ENCODE results near the gene KCNQ1OT1.
A peak's percentile ranks its signal among the peaks of the same experiment; 100 is the strongest.

KCNQ1OT1 gene

DNA sequence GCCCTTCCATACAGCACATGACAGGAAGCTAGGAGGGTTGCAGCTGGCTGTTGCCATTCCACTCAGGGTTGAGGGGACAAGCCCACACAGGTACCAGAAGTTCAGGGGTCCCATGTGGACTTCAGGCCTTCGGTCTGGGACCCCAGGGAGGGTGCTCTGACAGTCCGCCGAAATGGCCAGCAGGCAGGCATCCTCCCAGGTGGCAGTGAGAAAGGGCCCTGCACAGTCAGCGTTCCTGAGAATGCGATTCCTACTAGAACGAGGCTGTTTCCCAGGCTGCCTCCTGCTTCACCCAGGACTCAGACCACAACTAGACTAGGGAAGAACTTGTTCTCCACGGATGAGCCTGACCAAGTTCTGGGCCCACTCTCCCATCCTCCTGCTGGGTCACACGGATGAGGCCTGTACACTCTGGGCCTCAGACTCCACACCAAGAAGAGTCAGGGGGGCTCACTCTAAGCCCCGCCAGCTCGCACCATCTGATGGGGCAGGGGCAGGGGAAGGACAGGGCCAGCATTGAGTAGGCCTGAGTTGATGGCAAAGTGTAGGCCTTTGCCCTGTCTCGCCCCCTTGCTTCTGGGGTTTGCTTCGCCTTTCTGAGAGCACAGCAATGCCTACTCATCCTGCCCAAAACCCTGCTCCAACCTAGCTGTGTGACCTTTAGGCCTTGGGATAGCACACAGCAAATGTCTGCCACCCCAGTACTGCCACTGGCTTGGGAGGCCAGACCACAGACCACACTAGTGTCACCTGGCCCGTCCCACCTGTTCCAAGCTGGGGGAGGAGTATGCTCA, 14.0 kb downstream of the KCNQ1OT1 start:
- no peak for DNase-seq

DNA sequence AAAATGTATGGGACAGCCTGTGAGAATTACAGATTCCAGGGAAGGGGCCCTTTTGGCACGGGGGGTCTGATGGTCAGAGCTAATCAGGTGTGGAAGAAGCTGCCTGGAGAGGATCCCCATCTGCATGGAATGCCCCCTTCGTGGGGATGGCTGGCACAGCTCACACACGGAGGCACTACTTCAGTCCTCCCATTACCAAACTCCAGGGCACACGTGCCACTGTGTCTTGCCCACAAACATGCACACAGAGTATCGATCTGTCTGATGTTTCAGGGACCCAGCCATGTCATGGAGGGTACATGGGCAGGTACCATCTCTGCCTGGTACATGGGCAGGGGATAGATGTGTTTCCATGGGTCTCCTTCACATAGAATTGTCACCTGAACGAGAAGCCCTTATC, 14.7 kb downstream of the KCNQ1OT1 start:
- no peak for DNase-seq

DNA sequence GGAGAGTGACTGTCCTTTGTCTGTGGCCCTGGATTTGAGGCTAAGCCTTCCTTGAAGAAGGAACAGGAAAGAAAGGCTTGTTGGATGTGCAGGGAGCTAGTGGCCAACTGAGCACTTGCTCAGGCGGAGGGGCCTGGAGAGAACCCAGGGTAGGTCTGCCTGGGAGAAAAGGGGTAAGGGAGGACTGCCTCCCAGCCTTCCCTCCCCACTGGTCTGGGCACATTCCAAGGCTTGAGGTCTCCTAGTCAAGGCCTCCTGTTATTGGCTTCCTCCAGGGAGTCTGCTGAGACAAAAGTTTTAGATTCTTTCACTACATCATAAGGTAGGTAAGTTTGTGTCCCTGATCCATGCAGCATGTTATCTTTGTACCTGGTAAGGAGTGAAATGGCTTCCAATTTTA, 15.2 kb downstream of the KCNQ1OT1 start:
- no peak for DNase-seq

DNA sequence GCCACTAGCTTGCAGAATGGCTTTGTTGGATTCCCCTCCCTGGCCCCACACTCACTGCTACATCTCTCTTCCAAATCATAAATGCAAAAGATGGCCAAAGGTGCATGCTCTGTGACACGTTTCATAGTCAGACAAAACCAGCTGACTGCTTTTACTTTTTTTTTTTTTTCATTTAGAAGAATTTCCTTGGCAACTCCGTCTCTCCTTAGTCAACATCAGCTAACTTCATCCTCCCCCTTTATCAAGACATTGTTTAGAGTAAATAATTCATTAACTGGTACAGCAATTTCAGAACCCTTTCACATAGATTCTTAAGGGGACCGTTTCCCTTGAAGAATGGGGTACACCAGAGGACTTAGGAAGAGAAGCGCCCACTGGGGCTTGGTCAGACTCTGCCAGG, 16.0 kb downstream of the KCNQ1OT1 start:
- DNase-seq, result no peak

DNA sequence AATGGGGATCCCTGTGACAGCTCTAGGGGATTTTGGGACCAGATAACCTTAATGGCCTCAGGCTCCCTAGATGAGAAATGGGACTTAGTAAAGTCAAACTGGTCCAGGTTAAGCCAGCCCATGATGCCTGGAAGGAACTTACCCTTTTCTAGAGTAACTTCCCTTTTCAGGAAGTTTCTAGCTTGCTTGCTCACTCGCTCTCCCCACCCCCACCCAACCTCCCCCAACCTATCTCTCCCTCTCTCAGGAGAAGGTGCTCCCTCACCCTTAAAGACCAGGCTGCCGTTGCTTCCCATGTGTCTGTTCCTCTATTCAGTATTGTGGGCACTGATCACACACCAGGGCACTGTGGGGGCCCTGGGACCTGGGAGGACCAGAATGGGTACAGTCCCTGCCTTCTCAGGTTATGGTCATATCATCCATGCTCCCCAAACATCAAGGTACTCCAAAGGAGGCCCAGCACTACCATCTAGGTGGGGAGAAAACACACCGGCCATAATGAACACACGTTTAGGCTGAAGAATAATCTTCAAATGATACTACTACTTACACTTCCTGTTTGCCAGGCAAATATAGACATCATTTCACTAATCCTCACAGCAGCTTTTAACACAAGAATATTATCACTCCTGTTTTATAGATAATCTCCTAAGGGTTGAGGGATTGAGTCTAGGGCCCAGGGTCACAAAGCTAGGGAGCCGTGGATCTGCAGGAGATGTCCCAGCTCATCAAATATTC, 18.2 kb downstream of the KCNQ1OT1 start:
- DNase-seq, result no peak

DNA sequence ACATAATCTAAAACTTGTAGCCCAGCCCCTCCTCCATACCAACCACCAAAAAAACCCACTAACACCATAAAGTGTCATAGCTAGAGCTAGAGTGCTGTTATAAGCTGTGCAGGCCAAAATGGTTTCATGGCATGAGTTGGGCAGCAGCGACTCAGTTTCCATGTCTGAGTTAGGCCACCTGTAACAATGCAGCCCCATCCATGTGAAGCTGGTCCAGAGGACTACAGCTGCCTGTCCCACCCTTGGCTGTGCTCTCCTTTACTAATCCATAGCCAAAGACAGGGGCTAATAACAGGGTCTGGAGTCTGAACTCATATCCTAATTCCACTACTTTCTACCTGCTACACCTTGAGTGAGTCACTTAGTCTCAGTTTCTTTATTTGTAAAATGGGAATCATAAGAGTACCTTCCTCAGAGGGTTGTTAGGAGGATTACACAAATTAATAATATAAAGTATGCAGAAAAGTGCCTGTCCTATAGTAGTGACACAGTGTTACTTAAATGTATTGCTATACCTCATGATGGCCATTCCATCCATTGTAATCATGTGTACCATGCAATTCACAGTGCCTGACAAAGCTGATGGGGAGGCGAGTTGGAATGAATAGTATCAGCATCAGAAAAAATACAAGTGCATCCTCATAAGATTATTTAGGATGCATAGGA, 20.6 kb downstream of the KCNQ1OT1 start:
- DNase-seq, result no peak

DNA sequence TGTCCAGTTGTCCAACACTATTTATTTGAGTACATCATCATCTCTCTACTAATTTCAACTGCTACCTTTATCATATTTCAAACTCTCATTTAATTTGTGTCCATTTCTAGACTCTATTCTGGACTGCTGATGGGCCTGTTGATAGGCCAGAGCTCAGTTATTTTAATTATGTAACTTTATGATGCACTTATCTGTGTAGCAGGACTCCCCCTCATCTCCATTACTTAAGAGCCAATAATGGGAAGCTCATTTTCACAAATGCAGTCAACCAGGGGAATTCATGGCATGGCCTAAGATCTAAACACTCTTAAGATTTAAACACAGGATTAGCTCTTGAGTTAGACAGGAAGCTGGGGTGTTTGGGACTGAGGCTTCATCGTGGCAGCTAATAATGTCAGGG, 21.4 kb downstream of the KCNQ1OT1 start:
- no peak for DNase-seq

DNA sequence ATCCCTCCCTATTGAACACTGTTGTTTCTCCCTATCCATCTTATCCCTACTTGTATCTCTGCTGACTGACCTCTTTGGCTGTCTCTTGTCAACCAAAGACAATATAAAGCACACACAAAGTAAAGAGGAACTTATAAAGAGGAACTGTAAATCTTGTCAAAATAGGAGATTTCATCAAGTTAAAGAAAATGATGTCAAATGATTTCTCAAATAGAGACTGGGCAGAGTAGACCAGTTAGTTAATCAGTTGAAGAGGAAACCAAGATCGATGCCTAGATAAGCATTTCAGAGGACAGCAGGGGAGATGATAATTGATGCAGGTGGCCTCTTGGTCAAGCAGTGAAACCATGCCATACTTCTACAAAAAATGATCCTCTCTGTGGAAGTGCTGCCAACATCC, 22.7 kb downstream of the KCNQ1OT1 start:
- no peak for DNase-seq

DNA sequence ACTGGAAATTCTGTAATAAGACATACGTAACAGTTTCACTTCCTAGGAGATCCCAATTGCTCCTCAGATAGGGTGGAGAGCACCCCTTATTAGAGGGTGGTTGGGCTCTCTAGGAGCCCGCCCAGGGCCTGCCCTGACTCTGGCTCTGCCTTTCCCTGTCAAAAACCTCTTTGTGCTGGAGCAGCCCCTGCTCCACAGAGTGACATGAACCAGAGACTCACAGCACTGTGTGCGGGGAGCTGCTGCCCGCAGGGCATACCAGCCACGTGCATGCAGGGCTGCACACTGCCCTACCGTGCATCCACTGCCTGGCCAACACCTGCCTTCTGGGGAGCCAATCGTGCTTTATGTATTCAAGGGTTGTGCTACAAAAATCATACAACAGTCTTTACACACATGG, 24.3 kb downstream of the KCNQ1OT1 start:
- DNase-seq, result peak; percentile 38

DNA sequence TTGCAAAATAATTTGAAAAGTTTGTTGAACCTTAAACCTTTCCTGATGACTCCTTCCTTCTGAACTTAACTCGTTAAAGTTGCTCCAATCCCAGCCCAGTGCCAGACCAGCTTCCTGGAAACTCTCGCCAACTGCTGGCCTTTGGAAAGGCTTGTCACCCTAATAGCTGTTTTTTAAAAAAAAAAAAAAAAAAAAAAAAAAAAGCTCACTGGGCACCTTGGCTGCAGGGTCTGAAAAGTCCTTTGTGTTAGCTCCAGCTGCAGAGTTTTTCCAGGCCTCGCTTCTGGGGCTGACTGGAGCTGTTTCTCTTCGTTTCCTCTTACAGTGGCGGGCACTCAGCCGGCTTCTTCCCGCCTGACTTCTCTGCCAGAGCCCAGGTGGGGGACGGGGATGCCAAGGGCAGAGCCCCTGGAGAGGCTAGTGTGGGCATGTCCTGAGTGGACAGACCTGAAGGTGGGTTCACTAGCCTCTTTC, 25.1 kb downstream of the KCNQ1OT1 start:
- DNase-seq, result peak; percentile 49

DNA sequence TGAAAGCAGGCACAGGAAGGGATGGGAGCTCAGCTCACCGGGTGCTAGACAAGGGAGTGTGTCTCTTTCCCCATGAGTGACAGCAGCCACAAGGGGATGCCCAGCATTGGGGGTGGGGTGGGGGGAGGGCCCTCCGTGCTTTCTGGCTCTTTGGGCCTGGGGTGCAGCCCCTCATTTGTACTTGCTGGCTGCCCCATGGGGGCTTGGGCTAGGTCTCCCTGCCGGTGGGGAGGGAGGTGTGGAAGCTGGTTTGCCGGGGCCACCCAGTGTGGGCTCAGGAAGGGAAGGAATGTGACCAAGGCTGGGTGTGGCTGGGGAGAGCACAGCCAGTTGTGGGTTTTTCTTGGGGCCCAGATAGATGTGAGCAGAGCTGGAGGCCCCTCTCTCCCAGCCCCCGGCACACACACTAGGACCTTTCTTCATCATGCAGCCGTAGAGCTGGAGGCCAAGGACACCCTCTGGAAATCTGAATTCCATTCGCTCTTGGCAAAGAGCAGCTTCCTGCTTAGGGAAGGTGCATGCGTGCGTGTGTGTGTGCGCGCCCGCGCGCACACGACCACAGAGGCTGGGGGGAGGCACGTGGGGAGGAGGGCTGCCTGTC, 25.8 kb downstream of the KCNQ1OT1 start:
- DNase-seq, result no peak

DNA sequence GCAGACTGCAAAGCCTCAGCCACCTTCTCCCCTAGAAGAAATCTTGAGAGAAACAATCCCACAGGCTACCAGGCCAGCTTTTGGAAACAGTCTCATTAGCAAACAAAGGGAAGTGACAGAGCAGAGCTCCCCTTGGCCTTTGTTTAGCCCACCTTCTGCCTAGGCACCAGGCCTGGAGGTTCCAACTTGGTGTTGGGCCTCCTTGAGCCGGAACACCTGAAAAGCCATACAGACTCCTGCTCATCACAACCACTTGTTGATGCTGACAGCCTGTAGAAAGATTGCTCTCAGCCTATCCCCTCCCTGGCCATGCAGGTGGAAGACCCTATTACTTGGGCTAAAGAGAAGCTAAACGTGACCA, 26.6 kb downstream of the KCNQ1OT1 start:
- no peak for DNase-seq

DNA sequence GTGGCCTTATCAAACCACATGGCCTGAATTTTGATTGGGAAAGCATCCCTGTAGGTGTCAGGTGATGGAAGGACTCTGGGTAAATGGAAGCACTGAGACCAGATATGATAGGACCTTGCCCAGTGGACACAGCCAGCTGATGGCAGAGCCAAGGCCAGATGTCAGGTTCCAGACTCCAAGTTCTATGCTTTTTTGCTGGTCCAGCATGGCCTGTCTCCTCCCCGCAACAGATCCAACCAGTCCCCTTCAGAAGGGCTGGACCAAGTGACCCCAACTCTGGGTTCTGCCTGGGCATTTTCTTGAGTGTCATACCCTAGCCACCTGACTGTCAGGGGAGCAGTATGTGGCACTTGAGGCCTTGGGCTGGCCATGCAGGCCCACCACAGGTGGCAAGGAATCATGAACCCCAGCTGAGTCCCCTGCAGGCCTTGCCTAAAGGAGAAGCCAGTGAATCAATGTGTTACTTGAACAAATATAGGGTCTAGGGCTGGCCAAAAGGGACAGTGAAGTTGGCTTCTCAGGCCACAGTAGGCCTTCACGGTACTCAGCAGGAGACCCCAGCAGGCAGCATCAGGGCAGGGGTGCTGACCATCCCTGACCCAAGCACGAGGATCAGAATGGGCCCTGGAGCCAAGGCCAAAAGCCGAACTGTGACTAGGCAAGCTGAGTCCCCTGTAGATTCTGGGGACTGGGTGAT, 27.1 kb downstream of the KCNQ1OT1 start:
- DNase-seq, result no peak

DNA sequence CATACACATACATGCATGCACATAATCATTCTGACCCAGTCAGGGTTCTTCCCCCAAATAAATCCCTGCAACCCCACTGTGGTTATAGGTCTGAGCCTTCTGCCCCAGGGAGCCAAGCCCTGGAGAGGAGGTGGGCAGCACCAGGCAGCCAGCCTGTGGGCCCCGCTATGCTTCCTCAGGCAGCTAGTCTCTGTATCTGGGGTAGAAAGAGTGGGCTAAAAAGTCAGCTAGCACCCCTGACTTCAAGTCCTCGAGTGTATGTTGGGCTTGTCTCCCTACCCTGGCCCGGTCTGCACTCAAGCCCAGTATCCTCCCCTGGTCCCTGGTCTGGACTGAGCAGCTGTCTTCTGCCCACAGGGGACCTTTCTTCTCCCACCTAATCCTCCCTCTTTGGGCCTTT, 28.0 kb downstream of the KCNQ1OT1 start:
- no peak for DNase-seq

DNA sequence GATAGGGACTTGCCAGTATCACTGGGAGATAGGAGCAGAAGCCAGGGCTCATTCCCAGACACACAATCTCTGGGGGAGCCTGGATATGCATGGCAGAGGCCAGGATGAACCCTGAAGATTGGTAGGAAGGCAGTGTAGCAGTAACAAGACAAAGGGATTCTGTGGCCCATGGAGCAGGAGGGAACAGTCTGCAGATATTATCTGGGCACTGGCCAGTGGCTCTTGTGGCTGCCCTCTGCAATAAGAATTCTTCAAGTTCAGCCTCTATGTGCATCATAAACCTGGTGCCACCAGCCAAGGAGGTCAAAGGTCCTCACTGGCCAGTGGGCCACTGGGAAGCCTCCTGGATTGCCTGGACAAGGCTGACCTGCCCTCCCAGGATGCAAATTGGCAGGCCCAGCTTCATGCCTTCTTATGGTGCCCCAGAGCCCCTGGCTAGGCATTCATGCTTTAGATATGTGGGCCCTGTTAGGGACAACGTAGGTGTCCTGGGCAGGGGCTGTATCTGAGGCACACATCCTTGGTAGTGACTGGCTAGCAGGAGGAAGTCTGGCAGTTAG, 29.2 kb downstream of the KCNQ1OT1 start:
- DNase-seq, result no peak

DNA sequence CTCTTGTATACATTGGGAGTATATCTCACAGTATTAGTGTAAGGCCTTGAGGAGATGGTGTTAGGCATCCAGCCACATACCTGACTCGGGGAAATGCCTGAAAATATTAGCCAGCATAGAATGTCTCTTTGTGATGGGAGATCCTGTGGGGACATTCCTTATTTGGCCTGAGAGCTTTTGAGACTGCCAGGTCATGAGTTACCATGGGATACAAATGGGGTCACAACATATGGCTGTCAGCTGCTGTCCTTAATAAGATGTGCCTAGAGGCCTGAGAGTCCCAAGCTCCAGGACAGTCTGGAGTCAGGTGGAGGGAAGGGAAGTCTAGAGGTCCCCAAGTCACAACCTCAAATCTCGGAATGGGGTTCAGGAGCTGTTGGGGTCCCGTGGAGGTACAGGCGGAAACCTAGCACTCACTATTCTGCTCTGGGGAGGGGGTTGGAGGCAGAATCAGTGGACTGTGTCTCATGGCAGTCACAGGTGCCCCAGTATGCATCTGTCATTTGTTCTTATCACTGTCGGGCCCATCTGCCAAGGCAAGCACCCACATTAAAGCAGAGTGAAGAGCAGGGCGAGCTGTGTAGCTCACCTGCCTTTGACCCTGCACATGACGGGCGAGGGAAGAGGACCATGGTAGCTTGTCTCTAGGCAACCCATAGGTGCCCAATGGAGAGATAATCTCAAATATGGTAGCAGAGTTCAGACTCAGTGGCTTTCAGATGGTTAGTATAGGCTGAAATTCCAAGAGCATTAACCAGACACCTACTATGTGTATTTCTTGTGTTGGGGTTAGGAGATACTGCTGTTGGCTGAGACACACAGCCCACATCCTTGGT, 29.9 kb downstream of the KCNQ1OT1 start:
- DNase-seq, result no peak

DNA sequence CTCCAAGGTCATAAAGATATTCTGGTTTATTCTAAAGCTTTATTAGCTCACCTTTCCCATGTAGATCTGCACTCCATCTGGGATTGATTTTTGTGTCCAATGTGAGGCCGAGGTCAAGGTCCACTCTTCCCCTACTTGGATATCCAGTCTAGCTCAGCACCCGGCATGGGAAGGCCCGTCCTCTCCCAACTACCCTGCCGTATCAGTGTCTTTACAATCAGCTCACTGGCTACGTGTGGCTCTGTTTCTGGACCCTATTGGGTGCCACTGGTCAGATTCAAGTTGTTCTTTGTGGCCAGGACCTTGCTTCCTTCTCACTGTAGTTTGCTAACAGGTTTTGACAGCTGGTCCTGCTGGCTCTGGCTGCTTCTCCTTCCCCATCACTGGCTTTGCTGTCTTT, 30.9 kb downstream of the KCNQ1OT1 start:
- DNase-seq, result no peak

DNA sequence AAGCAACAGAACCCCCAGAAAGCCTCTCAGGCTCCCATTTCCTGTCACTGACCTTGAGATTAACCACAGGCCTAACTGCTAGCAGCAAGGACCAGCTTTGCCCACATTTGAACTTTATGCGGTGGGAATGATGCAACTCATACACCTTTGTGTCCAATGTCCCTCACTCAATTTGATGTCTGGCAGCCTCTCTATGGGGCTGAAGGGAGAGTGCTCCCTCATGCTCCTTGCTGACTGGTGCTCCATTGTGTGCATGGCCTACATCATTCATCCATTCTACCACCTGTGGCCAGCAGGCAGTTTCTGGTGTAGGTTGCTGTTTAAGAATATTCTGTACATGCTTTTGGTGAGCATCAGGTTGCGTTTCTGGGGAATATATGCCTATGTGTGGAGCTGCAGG, 31.9 kb downstream of the KCNQ1OT1 start:
- DNase-seq, result no peak

DNA sequence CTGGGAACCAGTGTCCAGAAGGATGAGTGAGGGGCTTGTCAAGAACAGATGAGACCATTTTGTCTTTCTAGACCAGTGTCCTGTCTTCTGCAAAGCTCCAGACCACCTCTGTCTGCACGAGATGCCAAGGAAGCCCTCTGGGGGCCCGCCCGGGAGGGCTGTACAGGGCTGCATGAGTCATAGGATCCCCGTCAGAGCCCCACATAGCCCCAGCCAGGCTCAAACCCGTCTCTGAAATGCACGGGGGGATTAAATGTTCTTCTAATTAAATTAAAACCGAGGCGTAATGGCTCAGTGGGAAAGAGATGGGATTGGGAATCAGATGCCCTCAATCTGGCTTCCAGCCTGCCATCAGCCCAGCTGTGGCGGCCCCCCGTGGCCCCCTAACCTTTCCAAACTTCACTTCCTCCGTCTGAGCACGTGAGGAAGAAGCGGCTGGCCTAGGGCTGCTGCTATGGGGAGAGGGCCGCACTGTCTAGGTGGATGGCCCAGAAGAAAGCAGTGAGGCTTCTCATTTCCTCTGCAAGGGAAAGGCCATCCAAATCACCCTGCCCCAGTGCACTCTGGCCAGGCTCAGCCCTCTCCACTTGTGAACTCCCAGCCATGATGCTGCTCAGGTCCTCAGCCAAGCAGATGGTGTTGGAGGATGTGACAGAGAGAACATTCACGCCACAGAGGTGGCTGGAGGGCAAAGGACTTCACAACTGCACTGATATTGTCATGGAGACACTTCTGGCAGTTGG, 32.8 kb downstream of the KCNQ1OT1 start:
- no peak for DNase-seq

DNA sequence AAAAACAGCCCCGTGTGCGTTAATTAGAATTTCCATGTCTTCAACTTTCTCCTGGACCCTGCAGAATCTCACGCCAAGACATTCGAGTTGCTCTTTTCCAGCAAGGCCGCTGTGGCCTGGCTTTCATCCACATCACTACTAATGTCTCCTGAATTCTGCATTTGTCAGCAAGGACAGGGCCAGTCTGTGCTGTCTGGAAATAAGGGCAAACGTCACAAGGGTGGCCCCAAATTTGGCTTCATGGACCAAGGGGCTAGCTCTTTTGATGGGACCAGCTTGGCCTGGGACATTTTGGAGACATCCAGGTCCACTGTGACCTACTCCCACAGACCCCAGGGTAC, 33.4 kb downstream of the KCNQ1OT1 start:
- no peak for DNase-seq

Data from midbrain (tissue), 1 donor.